Endothelial cell of umbilical vein (primary cell): ENCODE results near the gene KCNJ12.

Experiments
- MYC ChIP-seq: IDR thresholded peaks from one replicate; pipeline ENCODE4 v1.6.1; 2011; ENCODE audit warnings: mild to moderate bottlenecking, low read depth, low read length
- POLR2A ChIP-seq: IDR thresholded peaks from 2 replicates; pipeline ENCODE4 v1.6.1; 2012; ENCODE audit warnings: low read depth, mild to moderate bottlenecking, control low read depth, low read length
- POLR2AphosphoS5 ChIP-seq: IDR thresholded peaks from 2 replicates; pipeline ENCODE4 v1.6.1; 2012; ENCODE audit warnings: low read depth, mild to moderate bottlenecking, control low read depth, low read length, moderate library complexity; ENCODE audit not compliant: insufficient read depth
- TF ChIP-seq, protein P1 (sequence below), 2 donors: IDR thresholded peaks; 1 replicate in 1 of 2; 2 replicates in 1 of 2; pipeline ENCODE4 v1.5.1; 2011; ENCODE audit warnings: low read length in 2 of 2, mild to moderate bottlenecking in 2 of 2, moderate library complexity in 2 of 2, control low read depth in 1 of 2, inconsistent platforms in 1 of 2, low read depth in 1 of 2; ENCODE audit not compliant: insufficient read depth in 1 of 2; ENCODE audit errors: extremely low read depth in 1 of 2
- TF ChIP-seq, protein P2 (sequence below): IDR thresholded peaks from 2 replicates; pipeline ENCODE4 v1.6.1; 2011; ENCODE audit not compliant: insufficient read depth, insufficient read length

DNA sequence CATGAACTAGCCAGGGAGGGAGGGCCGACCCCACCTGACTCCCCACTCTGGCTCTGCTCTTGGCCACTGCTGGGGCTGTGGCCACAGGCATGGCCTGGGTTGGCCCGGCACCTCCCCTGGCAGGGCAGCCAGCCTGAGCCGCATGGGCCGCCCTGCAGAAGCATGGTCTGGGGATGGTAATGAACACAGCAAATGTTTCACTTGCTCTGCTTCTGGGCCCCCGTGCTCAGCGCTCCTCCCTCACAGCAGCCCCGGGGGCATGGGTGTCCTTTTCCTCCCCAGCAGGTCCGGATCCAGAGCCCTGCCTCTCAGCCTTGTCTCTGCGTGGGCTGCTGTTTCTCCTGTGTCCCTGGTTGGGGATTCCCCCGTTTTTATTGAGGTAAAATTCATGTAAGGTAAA is 30.9 kb upstream of the KCNJ12 start:
- TF ChIP-seq, protein P1, sequence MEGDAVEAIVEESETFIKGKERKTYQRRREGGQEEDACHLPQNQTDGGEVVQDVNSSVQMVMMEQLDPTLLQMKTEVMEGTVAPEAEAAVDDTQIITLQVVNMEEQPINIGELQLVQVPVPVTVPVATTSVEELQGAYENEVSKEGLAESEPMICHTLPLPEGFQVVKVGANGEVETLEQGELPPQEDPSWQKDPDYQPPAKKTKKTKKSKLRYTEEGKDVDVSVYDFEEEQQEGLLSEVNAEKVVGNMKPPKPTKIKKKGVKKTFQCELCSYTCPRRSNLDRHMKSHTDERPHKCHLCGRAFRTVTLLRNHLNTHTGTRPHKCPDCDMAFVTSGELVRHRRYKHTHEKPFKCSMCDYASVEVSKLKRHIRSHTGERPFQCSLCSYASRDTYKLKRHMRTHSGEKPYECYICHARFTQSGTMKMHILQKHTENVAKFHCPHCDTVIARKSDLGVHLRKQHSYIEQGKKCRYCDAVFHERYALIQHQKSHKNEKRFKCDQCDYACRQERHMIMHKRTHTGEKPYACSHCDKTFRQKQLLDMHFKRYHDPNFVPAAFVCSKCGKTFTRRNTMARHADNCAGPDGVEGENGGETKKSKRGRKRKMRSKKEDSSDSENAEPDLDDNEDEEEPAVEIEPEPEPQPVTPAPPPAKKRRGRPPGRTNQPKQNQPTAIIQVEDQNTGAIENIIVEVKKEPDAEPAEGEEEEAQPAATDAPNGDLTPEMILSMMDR (IDR thresholded peaks at IDR 0.05; ENCODE audit: extremely low read depth in 1 of 2, insufficient read depth in 1 of 2, low read depth in 1 of 2, low read length in 2 of 2): no peak
- TF ChIP-seq MYC (no peak), POLR2A (no peak), POLR2AphosphoS5 (no peak)
- TF ChIP-seq, protein P2, sequence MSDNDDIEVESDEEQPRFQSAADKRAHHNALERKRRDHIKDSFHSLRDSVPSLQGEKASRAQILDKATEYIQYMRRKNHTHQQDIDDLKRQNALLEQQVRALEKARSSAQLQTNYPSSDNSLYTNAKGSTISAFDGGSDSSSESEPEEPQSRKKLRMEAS: no peak
